ENCODE results near the gene PTPRD. TPM values are rescaled to one million over a fixed set of nuclear protein-coding genes. Genes with fewer than 3 reads are reported as not detected.

PTPRD gene
- total and polyA plus RNA-seq, 2 experiments from 2014 or later, result 11.5 to 58.0 TPM

DNA sequence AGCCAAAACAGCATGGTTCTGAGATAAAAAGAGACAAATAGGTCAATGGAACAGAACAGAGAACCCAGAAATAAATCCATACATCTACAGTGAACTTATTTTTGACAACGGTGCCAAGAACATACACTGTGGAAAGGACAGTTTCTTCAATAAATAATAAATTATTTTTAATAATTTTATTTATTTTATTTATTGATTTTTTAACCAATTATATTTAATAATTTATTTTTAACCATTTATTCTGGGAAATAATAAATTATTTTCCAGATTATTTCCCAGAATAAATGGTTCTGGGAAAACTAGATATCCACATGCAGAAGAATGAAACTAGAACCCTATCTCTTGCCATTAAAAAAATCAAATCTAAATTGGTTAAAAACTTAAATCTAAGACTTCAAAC, 1669.4 kb downstream of the PTPRD start:
- no peak for TF ChIP-seq POLR2AphosphoS5 (IDR thresholded peaks at IDR 0.05; ENCODE audit: low read depth)
- no peak for TF ChIP-seq ZNF114 (CRISPR knock-in tag; IDR thresholded peaks at IDR 0.05)
- TF ChIP-seq, protein P1, sequence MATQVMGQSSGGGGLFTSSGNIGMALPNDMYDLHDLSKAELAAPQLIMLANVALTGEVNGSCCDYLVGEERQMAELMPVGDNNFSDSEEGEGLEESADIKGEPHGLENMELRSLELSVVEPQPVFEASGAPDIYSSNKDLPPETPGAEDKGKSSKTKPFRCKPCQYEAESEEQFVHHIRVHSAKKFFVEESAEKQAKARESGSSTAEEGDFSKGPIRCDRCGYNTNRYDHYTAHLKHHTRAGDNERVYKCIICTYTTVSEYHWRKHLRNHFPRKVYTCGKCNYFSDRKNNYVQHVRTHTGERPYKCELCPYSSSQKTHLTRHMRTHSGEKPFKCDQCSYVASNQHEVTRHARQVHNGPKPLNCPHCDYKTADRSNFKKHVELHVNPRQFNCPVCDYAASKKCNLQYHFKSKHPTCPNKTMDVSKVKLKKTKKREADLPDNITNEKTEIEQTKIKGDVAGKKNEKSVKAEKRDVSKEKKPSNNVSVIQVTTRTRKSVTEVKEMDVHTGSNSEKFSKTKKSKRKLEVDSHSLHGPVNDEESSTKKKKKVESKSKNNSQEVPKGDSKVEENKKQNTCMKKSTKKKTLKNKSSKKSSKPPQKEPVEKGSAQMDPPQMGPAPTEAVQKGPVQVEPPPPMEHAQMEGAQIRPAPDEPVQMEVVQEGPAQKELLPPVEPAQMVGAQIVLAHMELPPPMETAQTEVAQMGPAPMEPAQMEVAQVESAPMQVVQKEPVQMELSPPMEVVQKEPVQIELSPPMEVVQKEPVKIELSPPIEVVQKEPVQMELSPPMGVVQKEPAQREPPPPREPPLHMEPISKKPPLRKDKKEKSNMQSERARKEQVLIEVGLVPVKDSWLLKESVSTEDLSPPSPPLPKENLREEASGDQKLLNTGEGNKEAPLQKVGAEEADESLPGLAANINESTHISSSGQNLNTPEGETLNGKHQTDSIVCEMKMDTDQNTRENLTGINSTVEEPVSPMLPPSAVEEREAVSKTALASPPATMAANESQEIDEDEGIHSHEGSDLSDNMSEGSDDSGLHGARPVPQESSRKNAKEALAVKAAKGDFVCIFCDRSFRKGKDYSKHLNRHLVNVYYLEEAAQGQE (IDR thresholded peaks at IDR 0.05; ENCODE audit: unreplicated experiment), result no peak
- H3F3A ChIP-seq (replicated peaks; ENCODE audit: low read depth), result no peaks in the 10 kb centered on the region
- H3K4me1 ChIP-seq (ENCODE audit: insufficient read depth), result peaks cover 4% of the 10 kb centered on the region; the same call in 1 of the 2 replicates
- no peak overlapping the region for H2AFZ ChIP-seq
- DNase-seq (ENCODE audit: low spot score) (no peak), ATAC-seq (no peak)
- H3K27ac ChIP-seq (ENCODE audit: low read depth), result no peak overlapping the region
- H3K27me3 Mint-ChIP-seq (ENCODE audit: insufficient read depth, low read depth, poor library complexity), result no peaks in the 10 kb centered on the region
- H3K27ac Mint-ChIP-seq, result no peak overlapping the region
- H3K4me3 ChIP-seq, result no peak overlapping the region
- no peaks in the 10 kb centered on the region; the same call in 2 of the 3 replicates for H3K9me3 Mint-ChIP-seq
- H3K27me3 ChIP-seq (ENCODE audit: insufficient read depth), result no peaks in the 10 kb centered on the region
- no peaks in the 10 kb centered on the region for H4K20me1 ChIP-seq (replicated peaks; ENCODE audit: insufficient read depth)
- H3K4me2 ChIP-seq, result no peak overlapping the region
- H3K4me1 Mint-ChIP-seq, result peaks cover 6% of the 10 kb centered on the region; the same call in 2 of the 3 replicates
- no peak overlapping the region for H3K4me3 Mint-ChIP-seq
- no peaks in the 10 kb centered on the region for H3K36me3 ChIP-seq (ENCODE audit: insufficient read depth)
- no peaks in the 10 kb centered on the region for H3K36me3 Mint-ChIP-seq (ENCODE audit: low read depth)
- no peaks in the 10 kb centered on the region for H3K79me2 ChIP-seq (replicated peaks; ENCODE audit: insufficient read depth)
- H3K9me2 ChIP-seq (ENCODE audit: insufficient read depth), result no peaks in the 10 kb centered on the region

DNA sequence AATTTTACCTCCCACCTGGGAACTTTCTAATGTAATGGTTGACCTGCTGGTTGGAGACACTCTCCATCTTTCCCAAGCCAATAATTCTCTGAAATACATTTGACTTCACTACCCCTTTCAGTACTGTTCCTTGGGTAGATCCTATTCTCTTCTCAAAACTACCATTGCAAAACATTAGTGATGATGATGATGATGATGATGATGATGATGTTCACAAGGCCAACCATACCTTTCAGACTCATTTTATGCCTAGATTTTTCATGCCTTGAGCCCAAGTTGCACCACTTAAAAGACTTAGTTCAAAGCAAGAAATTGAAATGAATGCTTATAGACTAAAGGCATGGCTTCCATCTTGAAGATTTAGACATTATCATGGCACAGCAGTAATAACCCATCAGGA, 1672.2 kb downstream of the PTPRD start:
- no peaks in the 10 kb centered on the region for H3K79me2 ChIP-seq (replicated peaks; ENCODE audit: insufficient read depth)
- Mint-ChIP-seq H3K27ac (no peak overlapping the region), H3K27me3 (ENCODE audit: insufficient read depth, low read depth, poor library complexity) (no peaks in the 10 kb centered on the region), H3K4me3 (no peak overlapping the region), H3K36me3 (ENCODE audit: low read depth) (no peaks in the 10 kb centered on the region), H3K4me1 (no peaks in the 10 kb centered on the region), H3K9me3 (no peaks in the 10 kb centered on the region; the same call in 2 of the 3 replicates)
- DNase-seq (ENCODE audit: low spot score), result no peak
- TF ChIP-seq, protein P1 (IDR thresholded peaks at IDR 0.05; ENCODE audit: unreplicated experiment), result no peak
- H3F3A ChIP-seq (replicated peaks; ENCODE audit: low read depth), result no peaks in the 10 kb centered on the region
- ATAC-seq, result no peak
- H2AFZ ChIP-seq, result no peak overlapping the region
- no peaks in the 10 kb centered on the region for H3K36me3 ChIP-seq (ENCODE audit: insufficient read depth)
- H3K4me3 ChIP-seq, result no peak overlapping the region
- no peaks in the 10 kb centered on the region for H3K27me3 ChIP-seq (ENCODE audit: insufficient read depth)
- H3K4me1 ChIP-seq (ENCODE audit: insufficient read depth), result no peaks in the 10 kb centered on the region
- H3K4me2 ChIP-seq, result no peak overlapping the region
- H3K27ac ChIP-seq (ENCODE audit: low read depth), result no peak overlapping the region
- no peaks in the 10 kb centered on the region for H3K9me2 ChIP-seq (ENCODE audit: insufficient read depth)
- no peaks in the 10 kb centered on the region for H4K20me1 ChIP-seq (replicated peaks; ENCODE audit: insufficient read depth)
